ENCODE data around the gene HECTD4.
A peak's percentile ranks its signal among the peaks of the same experiment; 100 is the strongest.
"Not testable (repeated sequence)": the region's sequence is repeated elsewhere in the genome, so short reads cannot be mapped to it uniquely, and the experiment has no call there.

Gene HECTD4

GRCh38 chr12:112161711-112162110, 220.5 kb downstream of the HECTD4 start:
- no peak for DNase-seq (ENCODE audit: low read depth in 2 of 2)

- DNase-seq (ENCODE audit: low read depth in 2 of 2): no peak
Observed at GRCh38 chr12:112160611-112161010, 221.6 kb downstream of the HECTD4 start.

- no peak for DNase-seq (ENCODE audit: low read depth in 2 of 2)
Observed at GRCh38 chr12:112159146-112159541, 223.1 kb downstream of the HECTD4 start.

- DNase-seq (ENCODE audit: low read depth in 2 of 2): not testable (repeated sequence)
Observed at GRCh38 chr12:112158461-112159145, 223.6 kb downstream of the HECTD4 start.

- DNase-seq (ENCODE audit: low read depth in 2 of 2): no peak
Observed at GRCh38 chr12:112153893-112154219, 228.4 kb downstream of the HECTD4 start.

GRCh38 chr12:112153181-112153892, 228.9 kb downstream of the HECTD4 start:
- no peak for DNase-seq (ENCODE audit: low read depth in 2 of 2)

- DNase-seq (ENCODE audit: low read depth in 2 of 2): no peak
Observed at GRCh38 chr12:112151766-112152541, 230.3 kb downstream of the HECTD4 start.

GRCh38 chr12:112149596-112149995, 232.6 kb downstream of the HECTD4 start:
- DNase-seq (ENCODE audit: low read depth in 2 of 2): no peak

- DNase-seq (ENCODE audit: low read depth in 2 of 2): no peak
Observed at GRCh38 chr12:112148031-112148513, 234.2 kb downstream of the HECTD4 start.

GRCh38 chr12:112146123-112146522, 236.1 kb downstream of the HECTD4 start:
- no peak for DNase-seq (ENCODE audit: low read depth in 2 of 2)

GRCh38 chr12:112140728-112141127, 241.5 kb downstream of the HECTD4 start:
- no peak for DNase-seq (ENCODE audit: low read depth in 2 of 2)

GRCh38 chr12:112134731-112135130, 247.5 kb downstream of the HECTD4 start:
- no peak for DNase-seq (ENCODE audit: low read depth in 2 of 2)

GRCh38 chr12:112133418-112133817, 248.8 kb downstream of the HECTD4 start:
- DNase-seq (ENCODE audit: low read depth in 2 of 2): no peak

GRCh38 chr12:112131686-112132085, 250.5 kb downstream of the HECTD4 start:
- DNase-seq (ENCODE audit: low read depth in 2 of 2): no peak

GRCh38 chr12:112130441-112130998, 251.7 kb downstream of the HECTD4 start:
- no peak for DNase-seq (ENCODE audit: low read depth in 2 of 2)

- DNase-seq (ENCODE audit: low read depth in 2 of 2): no peak
Observed at GRCh38 chr12:112126911-112127310, 255.3 kb downstream of the HECTD4 start.

- no peak for DNase-seq (ENCODE audit: low read depth in 2 of 2)
Observed at GRCh38 chr12:112126000-112126438, 256.2 kb downstream of the HECTD4 start.

GRCh38 chr12:112125250-112125999, 256.8 kb downstream of the HECTD4 start, which contains the start of gene TRAFD1:
Gene TRAFD1, plus strand, starts transcription at chr12:112125560. Its CDS starts 4,963 bp downstream, at chr12:112130523.
- DNase-seq (ENCODE audit: low read depth in 2 of 2): peak; percentile 96 to 98

- no peak for DNase-seq (ENCODE audit: low read depth in 2 of 2)
Observed at GRCh38 chr12:112124918-112125249, 257.3 kb downstream of the HECTD4 start.

GRCh38 chr12:112122823-112123690, 259.2 kb downstream of the HECTD4 start:
- no peak for DNase-seq (ENCODE audit: low read depth in 2 of 2)

All from stimulated activated CD8-positive, alpha-beta memory T cell treated with anti-CD3 and anti-CD28 coated beads, Interleukin-15, amount 100 ng/mL, for 4 hours (primary cell).